T-helper 17 cell (primary cell): ENCODE results near the gene PEPD. TPM values are rescaled to one million over a fixed set of nuclear protein-coding genes. Genes with fewer than 3 reads are reported as not detected.

ENCODE experiments used
- ATAC-seq: fragments of 150-1000 bp; cut with Tn5 transposase; 2 replicates; pipeline ENCODE4 v1.10.0; 2021; ENCODE audit warnings: mild to moderate bottlenecking, moderate library complexity
- DNase-seq, 3 donors: peaks; one replicate each; pipeline versions ENCODE4 v3.0.0 to v3.0.0-alpha.2; 2020 to 2021
- H3K9me3 ChIP-seq: one replicate; pipeline ENCODE4 v1.7.0; 2013; ENCODE audit warnings: low read length, mild to moderate bottlenecking; ENCODE audit not compliant: control insufficient read depth, poor library complexity, severe bottlenecking
- H3K27ac Mint-ChIP-seq: one replicate; pipeline ENCODE4 v1.8.0; 2022; ENCODE audit warnings: mild to moderate bottlenecking, moderate library complexity, mixed read lengths
- H3K27me3 Mint-ChIP-seq: one replicate; pipeline ENCODE4 v1.8.0; 2022; ENCODE audit warnings: mixed read lengths
- H3K36me3 Mint-ChIP-seq: one replicate; pipeline ENCODE4 v1.8.0; 2022; ENCODE audit warnings: low read depth, mixed read lengths
- H3K4me1 Mint-ChIP-seq: one replicate; pipeline ENCODE4 v1.8.0; 2022; ENCODE audit warnings: mild to moderate bottlenecking, mixed read lengths
- H3K4me3 Mint-ChIP-seq: one replicate; pipeline ENCODE4 v1.8.0; 2022; ENCODE audit warnings: mild to moderate bottlenecking, moderate library complexity, mixed read lengths
- total RNA-seq, 4 donors: library from RNA in 2 of 4; stranded (reverse) in 2 of 4; gene quantifications; one replicate each; pipeline ENCODE4 v1.2.3 and lab custom pipeline; 2022 to 2026

The PEPD gene
- total RNA-seq, 2 donors from 2014 or later, result 38.5 to 41.4 TPM

- Mint-ChIP-seq H3K27me3 (no peaks in the 10 kb centered on the region), H3K36me3 (no peaks in the 10 kb centered on the region), H3K4me3 (no peak overlapping the region), H3K4me1 (peaks cover 7% of the 10 kb centered on the region), H3K27ac (no peak overlapping the region)
- H3K9me3 ChIP-seq, result no peaks in the 10 kb centered on the region
- DNase-seq, result no peak
- ATAC-seq, result no peak
Measured at GRCh38 chr19:33390908-33391630, 130.5 kb downstream of the PEPD start.

- Mint-ChIP-seq H3K27ac (no peak overlapping the region), H3K36me3 (no peaks in the 10 kb centered on the region), H3K4me1 (peaks cover 7% of the 10 kb centered on the region), H3K27me3 (no peaks in the 10 kb centered on the region), H3K4me3 (no peak overlapping the region)
- H3K9me3 ChIP-seq, result no peaks in the 10 kb centered on the region
- DNase-seq, result no peak
- no peak for ATAC-seq
Measured at GRCh38 chr19:33390101-33390907, 131.3 kb downstream of the PEPD start.

- Mint-ChIP-seq H3K27ac (no peak overlapping the region), H3K4me3 (no peak overlapping the region), H3K36me3 (no peaks in the 10 kb centered on the region), H3K4me1 (peaks cover 4% of the 10 kb centered on the region), H3K27me3 (no peaks in the 10 kb centered on the region)
- no peaks in the 10 kb centered on the region for H3K9me3 ChIP-seq
- DNase-seq, result no peak
- no peak for ATAC-seq
Measured at GRCh38 chr19:33389421-33390100, 132.0 kb downstream of the PEPD start.

- Mint-ChIP-seq H3K36me3 (peaks cover 2% of the 10 kb centered on the region), H3K4me1 (peaks cover 7% of the 10 kb centered on the region), H3K27ac (no peak overlapping the region), H3K27me3 (no peaks in the 10 kb centered on the region), H3K4me3 (no peak overlapping the region)
- DNase-seq (no peak), ATAC-seq (no peak)
- H3K9me3 ChIP-seq, result no peaks in the 10 kb centered on the region
Measured at GRCh38 chr19:33388725-33389420, 132.7 kb downstream of the PEPD start.

- Mint-ChIP-seq H3K36me3 (peaks cover 5% of the 10 kb centered on the region), H3K4me1 (peaks cover 8% of the 10 kb centered on the region)
- ATAC-seq, result no peak
Measured at GRCh38 chr19:33388231-33388724, 133.3 kb downstream of the PEPD start.

GRCh38 chr19:33387351-33388230 is 134.0 kb downstream of the PEPD start:
- Mint-ChIP-seq H3K27ac (peak overlapping the region; percentile 45), H3K36me3 (peaks cover 5% of the 10 kb centered on the region), H3K27me3 (no peaks in the 10 kb centered on the region), H3K4me3 (no peak overlapping the region), H3K4me1 (peaks cover 11% of the 10 kb centered on the region)
- DNase-seq, result no peak
- no peaks in the 10 kb centered on the region for H3K9me3 ChIP-seq
- no peak for ATAC-seq

More at GRCh38 chr19:33388231-33388724, 133.3 kb downstream of the PEPD start:
- no peaks in the 10 kb centered on the region for H3K27me3 Mint-ChIP-seq
- no peak overlapping the region for H3K27ac Mint-ChIP-seq
- DNase-seq, result no peak
- no peak overlapping the region for H3K4me3 Mint-ChIP-seq
- no peaks in the 10 kb centered on the region for H3K9me3 ChIP-seq

GRCh38 chr19:33386361-33386858 is 135.2 kb downstream of the PEPD start:
- H3K4me1 Mint-ChIP-seq, result peaks cover 16% of the 10 kb centered on the region
- no peak for DNase-seq
- no peaks in the 10 kb centered on the region for H3K9me3 ChIP-seq
- peaks cover 5% of the 10 kb centered on the region for H3K36me3 Mint-ChIP-seq
- no peaks in the 10 kb centered on the region for H3K27me3 Mint-ChIP-seq
- no peak for ATAC-seq
- H3K4me3 Mint-ChIP-seq, result no peak overlapping the region
- peak overlapping the region; percentile 14 for H3K27ac Mint-ChIP-seq

GRCh38 chr19:33385956-33386355 is 135.6 kb downstream of the PEPD start:
- no peak for ATAC-seq
- no peak overlapping the region for H3K4me3 Mint-ChIP-seq
- H3K27me3 Mint-ChIP-seq, result no peaks in the 10 kb centered on the region
- peak overlapping the region; percentile 14 for H3K27ac Mint-ChIP-seq
- no peaks in the 10 kb centered on the region for H3K9me3 ChIP-seq
- peaks cover 19% of the 10 kb centered on the region for H3K4me1 Mint-ChIP-seq
- no peak for DNase-seq
- peaks cover 5% of the 10 kb centered on the region for H3K36me3 Mint-ChIP-seq

- H3K4me3 Mint-ChIP-seq, result no peak overlapping the region
- H3K27ac Mint-ChIP-seq, result no peak overlapping the region
- DNase-seq, result no peak
- H3K9me3 ChIP-seq, result no peaks in the 10 kb centered on the region
- H3K27me3 Mint-ChIP-seq, result no peaks in the 10 kb centered on the region
- H3K4me1 Mint-ChIP-seq, result peaks cover 22% of the 10 kb centered on the region
- ATAC-seq, result no peak
- H3K36me3 Mint-ChIP-seq, result peaks cover 5% of the 10 kb centered on the region
Measured at GRCh38 chr19:33384983-33385382, 136.6 kb downstream of the PEPD start.

GRCh38 chr19:33383720-33384292 is 137.8 kb downstream of the PEPD start:
- H3K9me3 ChIP-seq, result no peaks in the 10 kb centered on the region
- DNase-seq (no peak), ATAC-seq (no peak)
- peaks cover 30% of the 10 kb centered on the region for H3K4me1 Mint-ChIP-seq
- H3K27ac Mint-ChIP-seq, result peak overlapping the region; percentile 61
- H3K27me3 Mint-ChIP-seq, result no peaks in the 10 kb centered on the region
- no peak overlapping the region for H3K4me3 Mint-ChIP-seq
- peaks cover 9% of the 10 kb centered on the region for H3K36me3 Mint-ChIP-seq

GRCh38 chr19:33382982-33383381 is 138.6 kb downstream of the PEPD start:
- H3K27ac Mint-ChIP-seq, result peak overlapping the region; percentile 61
- H3K36me3 Mint-ChIP-seq, result peaks cover 9% of the 10 kb centered on the region

GRCh38 chr19:33382006-33382405 is 139.6 kb downstream of the PEPD start:
- no peaks in the 10 kb centered on the region for H3K27me3 Mint-ChIP-seq
- ATAC-seq, result no peak

More at GRCh38 chr19:33382982-33383381, 138.6 kb downstream of the PEPD start:
- H3K4me3 Mint-ChIP-seq, result no peak overlapping the region
- no peak for DNase-seq
- ATAC-seq, result no peak
- H3K4me1 Mint-ChIP-seq, result peaks cover 33% of the 10 kb centered on the region
- H3K27me3 Mint-ChIP-seq, result no peaks in the 10 kb centered on the region
- no peaks in the 10 kb centered on the region for H3K9me3 ChIP-seq

More at GRCh38 chr19:33382006-33382405, 139.6 kb downstream of the PEPD start:
- Mint-ChIP-seq H3K4me3 (no peak overlapping the region), H3K27ac (peak overlapping the region; percentile 61), H3K36me3 (peaks cover 9% of the 10 kb centered on the region), H3K4me1 (peaks cover 37% of the 10 kb centered on the region)
- DNase-seq, result no peak
- H3K9me3 ChIP-seq, result no peaks in the 10 kb centered on the region
